Neutrophil (primary cell): ENCODE measurements around the gene CRYGS.

ENCODE experiments used
- H3K27ac ChIP-seq: fragments of 200-600 bp; sonication (generic); 2 replicates; pipeline ENCODE4 v1.5.1; 2016; ENCODE audit warnings: mild to moderate bottlenecking, moderate library complexity
- H3K27me3 ChIP-seq: fragments of 200-600 bp; sonication (generic); 2 replicates; pipeline ENCODE4 v1.6.0; 2016; ENCODE audit warnings: mild to moderate bottlenecking
- H3K36me3 ChIP-seq: fragments of 200-600 bp; sonication (generic); 2 replicates; pipeline ENCODE4 v1.5.1; 2017
- H3K4me1 ChIP-seq, 2 experiments: fragments of 200-600 bp in 1 of 2; sonication (generic) in 1 of 2; 1 replicate in 1 of 2; 2 replicates in 1 of 2; pipeline versions ENCODE4 v1.5.1 to v1.6.1; 2013 to 2016; ENCODE audit warnings: low read depth in 1 of 2, low read length in 1 of 2, mild to moderate bottlenecking in 1 of 2, moderate library complexity in 1 of 2; ENCODE audit not compliant: control insufficient read depth in 1 of 2, insufficient read depth in 1 of 2
- H3K4me3 ChIP-seq, 2 experiments: fragments of 200-600 bp in 1 of 2; sonication (generic) in 1 of 2; 1 replicate in 1 of 2; 2 replicates in 1 of 2; pipeline ENCODE4 v1.5.1; 2013 to 2016; ENCODE audit warnings: low read depth in 1 of 2, low read length in 1 of 2, mild to moderate bottlenecking in 1 of 2, moderate library complexity in 1 of 2
- H3K9me3 ChIP-seq: fragments of 200-600 bp; sonication (generic); 2 replicates; pipeline ENCODE4 v1.5.1; 2016
- CTCF ChIP-seq: fragments of 200-600 bp; sonication (generic); IDR thresholded peaks from 2 replicates; pipeline ENCODE4 v1.5.1; 2016; ENCODE audit warnings: antibody characterized with exemption

The CRYGS gene

GRCh38 chr3:186529201-186529999, 14.8 kb downstream of the CRYGS start:
- no peaks in the 10 kb centered on the region for H3K36me3 ChIP-seq
- H3K4me3 ChIP-seq = no peak overlapping the region
- no peak overlapping the region for H3K27ac ChIP-seq
- H3K27me3 ChIP-seq = no peaks in the 10 kb centered on the region
- no peaks in the 10 kb centered on the region for H3K9me3 ChIP-seq
- H3K4me1 ChIP-seq = no peaks in the 10 kb centered on the region
- no peak for TF ChIP-seq CTCF

GRCh38 chr3:186526256-186526606, 17.9 kb downstream of the CRYGS start:
- no peak for TF ChIP-seq CTCF
- no peaks in the 10 kb centered on the region for H3K4me1 ChIP-seq
- no peaks in the 10 kb centered on the region for H3K27me3 ChIP-seq
- no peaks in the 10 kb centered on the region for H3K9me3 ChIP-seq
- no peak overlapping the region for H3K27ac ChIP-seq
- H3K36me3 ChIP-seq = no peaks in the 10 kb centered on the region
- H3K4me3 ChIP-seq = no peak overlapping the region

- H3K36me3 ChIP-seq = no peaks in the 10 kb centered on the region
- H3K4me3 ChIP-seq = no peak overlapping the region
- no peaks in the 10 kb centered on the region for H3K27me3 ChIP-seq
- TF ChIP-seq CTCF = no peak
- no peaks in the 10 kb centered on the region for H3K4me1 ChIP-seq
- no peaks in the 10 kb centered on the region for H3K9me3 ChIP-seq
- H3K27ac ChIP-seq = no peak overlapping the region
Measured at GRCh38 chr3:186525369-186526255, 18.6 kb downstream of the CRYGS start.

GRCh38 chr3:186524616-186525015, 19.6 kb downstream of the CRYGS start:
- no peak for TF ChIP-seq CTCF

GRCh38 chr3:186523434-186523833, 20.7 kb downstream of the CRYGS start:
- Histone ChIP-seq H3K27me3 (no peaks in the 10 kb centered on the region), H3K4me3 (no peak overlapping the region), H3K36me3 (no peaks in the 10 kb centered on the region), H3K27ac (no peak overlapping the region), H3K9me3 (no peaks in the 10 kb centered on the region), H3K4me1 (peaks cover 8 to 13% of the 10 kb centered on the region in 2 experiments)
- no peak for TF ChIP-seq CTCF

More at GRCh38 chr3:186524616-186525015, 19.6 kb downstream of the CRYGS start:
- Histone ChIP-seq H3K9me3 (no peaks in the 10 kb centered on the region), H3K4me3 (no peak overlapping the region), H3K36me3 (no peaks in the 10 kb centered on the region), H3K27ac (no peak overlapping the region), H3K27me3 (no peaks in the 10 kb centered on the region), H3K4me1 (peaks cover 0 to 1% of the 10 kb centered on the region in 2 experiments)
